Adipose tissue (tissue), 3 donors: ENCODE results near the gene HOXA2. TPM values are rescaled to one million over a fixed set of nuclear protein-coding genes. Genes with fewer than 3 reads are reported as not detected.

ENCODE experiments used
- H3K27ac ChIP-seq: one replicate; pipeline ENCODE4 v1.5.1; 2013; ENCODE audit warnings: low read depth, low read length
- WGBS, 3 donors: extraction: QIAGEN DNeasy Blood & Tissue Kit; methylation state at CpG; one replicate each; pipeline ENCODE4 v1.1.7; 2013; 5-methylcytosine and 5-hydroxymethylcytosine counted together
- polyA plus RNA-seq, 3 donors: library from polyadenylated mRNA; stranded (reverse); fragments of 200-250 nt; gene quantifications; one replicate each; pipeline ENCODE4 v1.2.3, GENCODE V29; 2013
- donor health status: healthy with polysubstance abuse.
- donor health status: Bipolar disorder and iron deficiency.
- donor health status: healthy.

HOXA2 gene
- polyA plus RNA-seq, 3 donors: 0.20 to 1.0 (median 0.92) TPM

DNA sequence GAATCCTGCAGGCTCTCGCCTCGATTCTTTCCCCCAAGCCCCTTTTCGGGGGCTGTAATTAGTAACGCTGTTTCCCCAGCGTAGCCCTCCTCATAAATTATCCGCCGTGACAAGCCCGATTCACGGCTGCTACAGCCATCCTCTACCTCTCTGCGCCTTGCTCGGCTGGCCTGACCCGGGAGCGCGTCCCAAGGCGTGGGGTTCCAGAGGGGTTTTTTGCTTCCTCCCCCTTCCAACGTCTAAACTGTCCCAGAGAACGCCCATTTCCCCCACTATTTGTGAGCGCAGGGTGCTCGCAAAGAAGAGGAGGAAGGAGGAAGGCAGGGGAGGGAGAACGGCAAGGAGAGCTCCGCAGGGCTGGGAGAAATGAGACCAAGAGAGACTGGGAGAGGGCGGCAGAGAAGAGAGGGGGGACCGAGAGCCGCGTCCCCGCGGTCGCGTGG lies 40.1 kb upstream of the HOXA2 start:
- peak overlapping the region; percentile 32 for H3K27ac ChIP-seq
- 16 to 43% (median 24%) methylated on average over 27 to 29 of the region's 29 CpGs for WGBS, 3 donors

DNA sequence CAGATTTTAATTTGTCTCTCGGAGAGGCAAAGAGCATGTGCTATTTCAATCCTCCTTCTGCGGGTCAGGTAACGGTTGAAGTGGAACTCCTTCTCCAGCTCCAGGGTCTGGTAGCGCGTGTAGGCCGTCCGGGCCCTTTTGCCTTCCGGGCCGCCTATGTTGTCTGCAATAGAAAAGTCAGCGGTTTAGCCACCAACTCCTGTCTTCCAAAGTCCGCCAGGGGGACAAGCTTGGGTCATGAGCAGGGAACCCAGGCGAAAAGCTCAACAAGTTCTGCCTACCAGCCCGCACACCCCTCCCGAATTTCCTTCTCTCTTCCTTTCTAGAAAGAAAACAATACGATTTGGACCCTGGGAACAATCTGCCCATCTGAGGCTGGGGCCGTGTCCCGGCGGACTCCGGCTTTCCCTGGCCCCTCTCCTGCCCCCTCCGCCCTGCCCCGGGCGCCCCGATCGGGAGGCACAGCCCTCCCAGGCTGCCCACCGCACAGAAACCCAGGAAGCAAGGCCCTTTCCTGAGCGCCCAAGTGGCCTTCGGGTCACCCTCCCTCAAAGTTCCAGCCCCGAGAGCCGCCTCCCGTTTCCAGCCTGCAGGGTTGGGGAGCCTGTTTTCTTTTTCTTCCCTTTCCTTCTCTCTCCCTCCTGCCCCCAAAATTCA lies 39.6 kb upstream of the HOXA2 start:
- WGBS, 3 donors: 15 to 48% (median 38%) methylated on average over 30 of the region's 30 CpGs
- peak overlapping the region; percentile 32 for H3K27ac ChIP-seq

DNA sequence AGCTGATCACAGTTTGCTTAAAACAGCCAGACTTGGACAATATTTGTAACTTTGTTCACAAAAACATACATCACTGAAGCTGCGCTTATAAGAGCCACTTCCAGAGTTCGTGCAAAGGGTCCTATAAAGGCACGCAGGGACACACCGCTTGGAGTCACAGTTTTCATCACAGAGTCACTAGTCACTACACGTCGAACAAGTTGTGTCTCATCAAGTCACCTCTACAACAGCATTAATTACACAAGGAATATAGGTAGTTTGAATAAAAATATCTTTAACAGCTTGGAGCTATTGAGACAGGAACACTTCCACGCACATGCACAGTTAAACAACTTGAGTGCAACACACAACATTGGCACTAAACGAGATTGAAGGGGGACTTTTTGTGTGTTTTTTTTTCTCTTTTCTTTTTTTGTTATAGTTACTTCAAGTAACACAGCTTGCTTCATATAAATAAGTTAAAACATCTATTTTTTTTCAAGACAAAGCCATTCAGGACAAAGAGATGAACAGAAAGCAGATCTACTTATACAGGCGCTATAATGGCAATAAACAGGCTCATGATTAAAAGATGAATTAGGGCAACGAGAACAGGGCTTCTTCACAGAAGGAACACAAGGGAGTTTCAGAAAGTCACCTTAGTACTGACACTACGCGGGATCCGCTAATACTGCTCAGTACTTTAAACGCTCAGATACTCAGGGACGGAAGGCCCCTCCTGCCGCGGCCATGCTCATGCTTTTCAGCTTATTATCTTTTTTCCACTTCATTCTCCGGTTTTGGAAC lies 38.8 kb upstream of the HOXA2 start:
- WGBS, 3 donors: 35 to 66% (median 65%) methylated on average over 18 of the region's 18 CpGs
- H3K27ac ChIP-seq: no peak overlapping the region

DNA sequence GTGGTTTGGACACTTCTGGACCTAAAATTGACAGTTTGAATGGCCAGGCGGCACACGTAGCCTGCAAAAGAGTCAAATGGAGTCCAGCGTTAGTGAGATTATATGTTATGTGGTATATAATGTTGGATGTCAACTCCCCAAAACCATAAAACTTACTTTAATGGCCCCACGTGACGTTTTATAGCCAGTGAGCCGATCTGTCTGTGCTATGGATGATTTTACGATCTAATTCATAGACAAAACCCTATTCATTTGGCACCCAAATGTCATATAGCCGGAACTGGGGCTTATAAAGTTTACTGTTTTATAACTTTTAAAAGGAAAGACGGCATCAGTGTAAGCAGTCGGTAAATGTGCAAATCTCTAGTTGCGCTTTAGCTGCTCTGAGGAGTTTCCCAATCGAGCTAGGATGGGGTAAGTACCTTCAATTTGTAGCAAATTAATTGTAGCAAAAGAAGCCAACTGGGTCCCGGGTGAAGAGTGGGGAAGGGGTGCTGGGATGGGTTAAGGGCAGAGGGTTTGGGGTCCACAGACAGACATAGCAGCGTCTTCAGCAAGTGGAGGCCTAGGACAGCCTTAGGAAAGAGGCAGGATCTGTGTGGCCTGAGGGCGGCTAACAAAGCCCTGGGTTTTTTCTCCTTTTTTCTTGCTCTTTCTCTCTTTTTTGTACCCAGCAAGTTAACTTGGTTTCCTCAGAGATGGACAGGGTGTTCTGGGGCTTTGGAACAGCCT lies 37.8 kb upstream of the HOXA2 start:
- H3K27ac ChIP-seq: no peak overlapping the region
- 32 to 67% (median 66%) methylated on average over 15 of the region's 15 CpGs for WGBS, 3 donors

DNA sequence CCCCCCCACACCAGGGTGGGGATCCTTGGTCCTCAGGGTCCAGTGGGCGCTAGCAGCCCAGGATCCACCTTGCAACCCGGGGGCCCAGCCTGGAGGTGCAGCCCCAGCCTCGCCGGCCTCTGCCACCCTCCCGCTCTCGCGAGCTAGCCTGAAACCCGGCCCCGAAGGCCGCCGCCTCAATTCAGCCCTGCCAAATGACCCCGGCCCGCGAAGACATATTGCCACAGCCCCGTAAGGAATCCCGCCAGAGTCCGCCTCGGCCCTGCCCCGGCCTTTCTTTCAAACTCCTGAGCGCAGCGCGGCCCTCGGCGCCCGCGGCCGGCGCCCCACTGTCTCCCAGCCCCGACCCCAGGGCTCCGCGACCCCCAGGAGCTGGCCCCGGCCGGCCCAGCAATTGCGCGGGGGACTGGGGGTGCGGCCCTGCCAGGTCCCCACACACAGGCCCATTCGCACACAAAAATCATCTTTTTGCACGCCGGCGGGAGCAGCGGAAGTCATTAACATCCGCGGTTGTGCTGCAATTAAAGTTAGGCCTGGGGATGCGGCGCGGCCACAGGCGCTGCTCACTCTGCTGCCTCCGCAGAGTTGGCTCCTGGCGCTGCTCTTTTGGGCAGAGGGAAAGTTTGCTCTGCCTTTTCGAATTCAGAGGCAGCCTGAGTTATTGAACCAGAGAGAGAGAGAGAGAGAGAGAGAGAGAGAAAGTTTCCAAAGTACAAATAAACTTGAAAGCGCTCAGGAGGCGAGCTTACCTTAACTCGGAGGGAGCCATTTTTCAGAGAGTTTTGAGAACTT lies 37.0 kb upstream of the HOXA2 start:
- 25 to 68% (median 66%) methylated on average over 51 to 53 of the region's 53 CpGs for WGBS, 3 donors
- no peak overlapping the region for H3K27ac ChIP-seq

DNA sequence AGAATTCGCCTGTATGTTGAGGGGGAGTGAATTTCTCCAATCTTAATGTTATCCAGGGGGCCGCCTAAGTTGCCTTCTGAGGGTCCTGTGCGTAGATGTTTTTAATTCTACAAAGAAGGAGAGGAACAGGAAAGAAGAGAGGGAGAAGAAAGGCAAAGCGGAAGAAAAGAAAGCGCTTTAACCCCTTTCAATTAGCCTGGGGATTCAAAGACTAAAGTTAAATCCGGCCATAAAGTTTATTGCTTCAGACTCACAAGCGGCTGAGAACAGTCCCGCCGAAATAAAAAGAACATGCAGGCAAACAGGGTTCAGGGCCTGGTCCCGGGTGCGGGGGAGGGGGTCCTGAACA lies 36.5 kb upstream of the HOXA2 start:
- no peak overlapping the region for H3K27ac ChIP-seq
- 37 to 66% (median 65%) methylated on average over 11 of the region's 11 CpGs for WGBS, 3 donors

DNA sequence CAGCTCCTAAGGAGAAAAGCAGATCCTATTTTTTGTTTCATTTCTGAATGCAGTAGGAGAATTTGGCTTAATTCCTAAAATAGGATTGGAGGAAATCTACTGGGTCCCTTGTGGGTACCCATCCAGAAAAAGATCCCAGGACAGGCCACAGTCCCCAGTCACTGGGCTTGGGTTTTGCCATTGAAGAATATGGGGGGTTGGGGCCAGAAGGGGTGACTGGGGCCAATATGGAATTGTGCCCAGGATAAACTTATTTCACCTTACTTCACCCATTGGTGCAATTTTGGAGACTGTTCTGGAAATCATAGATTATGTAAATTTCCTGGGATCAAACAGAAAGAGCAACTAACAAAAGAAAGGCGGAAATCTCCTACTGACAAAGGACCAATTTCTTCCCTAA lies 36.0 kb upstream of the HOXA2 start:
- H3K27ac ChIP-seq: no peak overlapping the region
- 39 to 65% (median 56%) methylated on average over 1 of the region's 1 CpG for WGBS, 3 donors

DNA sequence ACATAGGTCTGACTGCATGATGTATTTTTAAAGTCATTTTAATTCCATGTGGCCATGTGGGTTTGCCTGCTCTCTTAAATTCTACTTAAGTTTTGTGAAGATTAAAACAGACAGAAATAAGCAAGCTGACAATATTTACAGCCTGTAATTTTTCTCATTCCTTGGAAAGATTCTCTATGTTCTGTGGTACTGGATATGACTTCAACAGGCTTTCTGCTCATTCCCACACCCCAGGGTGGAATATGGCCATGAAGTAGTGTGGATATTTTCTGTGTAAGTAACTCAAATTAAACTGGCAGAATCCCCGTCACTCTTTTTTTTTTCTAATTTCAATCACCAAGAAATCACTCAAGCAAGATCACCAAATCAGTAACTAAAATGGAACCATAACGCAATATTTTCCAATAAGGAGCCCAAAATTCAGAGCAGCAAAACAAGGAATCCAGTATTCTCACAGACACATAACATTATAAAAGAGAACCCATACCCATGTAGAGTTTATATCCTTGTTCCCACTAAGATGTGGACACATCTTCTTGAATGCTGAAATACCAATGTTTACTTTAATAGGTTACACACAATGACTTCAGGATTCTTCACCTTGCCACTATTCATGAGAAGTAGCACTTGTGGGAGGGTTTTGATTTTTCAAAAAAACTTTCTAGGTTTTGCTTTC lies 35.3 kb upstream of the HOXA2 start:
- WGBS, 3 donors: 43 to 76% (median 59%) methylated on average over 2 of the region's 2 CpGs
- H3K27ac ChIP-seq: no peak overlapping the region

DNA sequence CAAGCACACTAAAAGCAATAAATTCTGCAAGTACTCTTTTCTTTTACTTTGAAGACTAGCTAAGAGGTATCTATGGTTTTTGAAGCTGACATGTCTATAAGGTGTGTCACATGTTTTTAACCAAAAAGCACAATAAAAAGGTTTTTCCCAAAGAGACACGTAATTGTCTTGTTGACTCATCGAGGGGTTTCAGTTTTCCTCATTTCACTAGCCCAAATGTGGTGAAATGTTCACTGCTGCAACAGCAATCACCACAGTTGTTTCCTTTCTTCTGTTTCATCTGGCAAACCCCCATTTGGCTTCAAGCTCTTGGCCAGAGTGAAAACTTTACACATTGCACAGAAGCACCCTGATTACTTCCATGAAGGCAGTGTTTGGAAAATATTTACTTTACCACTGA lies 31.9 kb upstream of the HOXA2 start:
- WGBS, 3 donors: 7 to 13% (median 10%) methylated on average over 2 of the region's 2 CpGs
- no peak overlapping the region for H3K27ac ChIP-seq

DNA sequence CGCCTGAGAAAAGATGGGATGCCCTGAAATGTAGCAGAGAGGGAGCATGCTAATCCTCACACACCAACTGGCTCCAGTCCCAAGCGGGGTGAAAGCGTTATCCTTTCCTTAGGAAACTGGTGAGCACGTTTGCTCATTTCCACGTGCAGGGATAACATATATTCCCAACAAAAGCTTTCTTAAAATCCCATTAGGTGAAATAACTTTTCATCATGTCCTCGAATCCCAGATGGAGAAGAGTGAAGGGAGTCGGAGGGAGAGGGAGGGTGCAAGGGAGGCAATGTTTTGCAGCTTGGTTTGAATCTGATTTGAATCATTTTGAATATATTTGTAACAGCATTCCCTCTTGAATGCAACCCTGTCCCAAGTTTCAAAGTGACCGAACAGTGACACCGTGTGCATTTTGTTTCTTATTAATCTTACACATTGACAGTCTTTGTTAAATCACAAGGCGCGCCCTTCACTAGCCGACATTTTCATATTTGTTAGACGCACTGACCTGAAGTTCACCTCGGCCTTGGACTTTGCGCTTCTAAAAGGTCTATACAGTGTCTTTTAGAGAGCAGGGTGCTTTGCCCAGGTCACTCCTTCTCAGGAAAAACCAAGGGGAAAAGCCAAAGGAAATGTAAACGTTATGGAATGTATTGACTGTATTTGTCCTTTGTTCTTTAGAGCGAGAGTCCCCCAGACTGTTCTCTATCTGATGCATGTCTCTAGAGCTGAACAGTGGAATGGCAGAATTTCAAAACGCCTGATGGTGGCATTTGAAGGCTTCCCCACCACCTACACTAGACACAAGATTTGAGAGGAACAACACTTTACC lies 31.1 kb upstream of the HOXA2 start:
- WGBS, 3 donors: 21 to 68% (median 64%) methylated on average over 18 of the region's 18 CpGs
- H3K27ac ChIP-seq: no peak overlapping the region

DNA sequence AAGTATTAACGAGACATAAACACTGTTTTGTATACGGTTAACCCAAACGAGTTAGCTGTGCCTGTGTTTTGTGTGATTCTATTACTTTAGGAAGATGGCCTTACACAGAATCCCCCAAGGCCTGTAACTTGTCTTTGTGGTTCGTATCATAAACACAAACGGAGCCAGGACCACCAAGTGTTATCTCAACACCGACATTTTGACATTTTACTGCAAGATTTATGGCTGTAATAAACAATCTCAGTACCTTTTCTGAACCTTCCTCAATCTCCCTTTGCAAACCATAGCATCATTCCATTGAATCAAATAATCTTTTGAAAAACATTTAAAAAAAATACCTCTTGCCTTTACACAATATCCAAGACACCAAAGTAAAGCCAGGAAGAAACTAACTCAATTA lies 30.5 kb upstream of the HOXA2 start:
- no peak overlapping the region for H3K27ac ChIP-seq
- 37 to 68% (median 61%) methylated on average over 6 of the region's 6 CpGs for WGBS, 3 donors

DNA sequence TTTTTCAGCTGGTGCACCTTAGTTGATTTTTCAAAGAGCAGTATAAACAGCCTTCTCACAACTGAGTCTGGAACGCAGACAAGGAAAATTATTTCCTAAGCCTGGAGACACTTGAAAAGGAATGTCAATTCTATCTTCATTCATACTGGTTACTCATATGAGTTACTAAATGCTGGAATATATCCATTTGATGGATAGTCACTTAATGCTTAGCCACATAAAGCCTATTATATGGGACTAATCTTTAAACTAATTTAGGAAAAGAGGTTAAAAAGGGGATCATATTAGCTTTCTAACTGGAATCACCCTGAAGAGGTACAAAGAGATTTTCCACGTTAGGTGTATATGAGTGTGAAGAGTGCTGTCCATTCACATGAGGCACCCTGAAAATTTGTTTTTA lies 29.7 kb upstream of the HOXA2 start:
- 43 to 82% (median 75%) methylated on average over 2 of the region's 2 CpGs for WGBS, 3 donors
- no peak overlapping the region for H3K27ac ChIP-seq

DNA sequence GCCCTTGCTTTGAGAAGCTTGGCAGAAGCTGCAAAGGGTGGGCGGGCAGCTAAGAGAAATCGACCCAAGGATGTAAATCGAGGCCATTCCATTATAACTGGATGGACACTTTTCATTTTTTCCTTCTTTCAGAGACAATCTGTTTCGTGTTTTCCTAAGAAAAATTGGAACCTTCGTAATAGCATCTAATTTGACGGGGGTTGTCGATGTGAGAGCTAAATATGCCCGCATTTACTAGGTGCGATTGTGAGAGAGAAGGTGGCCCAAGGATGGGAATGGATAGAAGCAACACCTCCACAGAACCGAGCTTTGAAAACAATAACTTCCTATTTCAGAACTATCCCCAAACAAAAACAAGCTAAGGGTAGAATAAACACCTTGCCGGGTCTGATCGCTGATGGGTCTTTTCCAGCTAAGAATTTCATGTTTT lies 28.9 kb upstream of the HOXA2 start:
- no peak overlapping the region for H3K27ac ChIP-seq
- WGBS, 3 donors: 18 to 58% (median 51%) methylated on average over 12 of the region's 12 CpGs

DNA sequence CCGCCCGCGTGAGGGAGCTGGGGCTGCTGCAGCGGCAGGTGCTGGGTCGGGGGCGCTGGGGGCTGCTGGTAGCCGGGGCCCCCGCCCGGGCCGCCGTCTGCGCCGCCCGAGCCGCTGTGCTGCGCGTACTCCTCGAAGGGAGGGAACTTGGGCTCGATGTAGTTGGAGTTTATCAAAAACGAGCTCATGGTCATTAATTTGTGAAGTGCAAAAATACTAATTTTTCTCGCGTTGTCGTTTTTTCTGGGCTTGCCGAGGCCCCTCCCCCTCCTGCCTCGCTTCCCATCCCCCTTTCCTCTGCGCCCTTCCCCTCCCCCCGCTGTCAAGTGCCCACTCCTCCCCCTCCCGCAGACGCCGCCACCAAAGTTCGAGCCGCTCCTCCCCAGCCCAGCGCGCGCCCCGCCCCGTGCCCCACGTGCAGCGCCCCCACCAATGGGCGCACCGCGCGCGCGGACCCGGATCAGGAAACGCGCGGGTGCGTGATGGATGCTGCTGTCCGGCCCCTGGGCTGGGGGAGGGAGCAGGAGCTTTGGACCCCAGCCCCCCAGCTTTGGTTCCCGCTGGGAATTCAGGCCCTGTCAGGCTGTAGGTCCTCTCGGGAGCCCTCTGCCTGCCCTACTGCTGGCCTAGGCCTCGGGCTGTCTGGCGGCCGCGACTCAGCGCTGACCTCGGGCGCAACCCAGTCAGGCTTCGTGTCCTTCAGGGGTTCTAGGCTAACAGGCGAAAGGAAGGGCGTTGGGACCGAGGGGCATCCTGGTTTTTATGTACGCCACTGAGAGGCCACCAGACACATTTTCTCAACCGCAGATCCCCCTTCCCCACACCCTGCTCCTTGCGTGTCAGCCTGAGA lies 28.3 kb upstream of the HOXA2 start, which contains the start of gene HOXA4:
Gene HOXA4 (minus strand): TSS at position 218 of the 850 bp plus-strand sequence. CDS start 24 bp downstream, at position 194.
- H3K27ac ChIP-seq: peak within 1 kb of the TSS; percentile 5
- 10 to 16% (median 14%) methylated on average over 56 to 67 of the region's 67 CpGs for WGBS, 3 donors

DNA sequence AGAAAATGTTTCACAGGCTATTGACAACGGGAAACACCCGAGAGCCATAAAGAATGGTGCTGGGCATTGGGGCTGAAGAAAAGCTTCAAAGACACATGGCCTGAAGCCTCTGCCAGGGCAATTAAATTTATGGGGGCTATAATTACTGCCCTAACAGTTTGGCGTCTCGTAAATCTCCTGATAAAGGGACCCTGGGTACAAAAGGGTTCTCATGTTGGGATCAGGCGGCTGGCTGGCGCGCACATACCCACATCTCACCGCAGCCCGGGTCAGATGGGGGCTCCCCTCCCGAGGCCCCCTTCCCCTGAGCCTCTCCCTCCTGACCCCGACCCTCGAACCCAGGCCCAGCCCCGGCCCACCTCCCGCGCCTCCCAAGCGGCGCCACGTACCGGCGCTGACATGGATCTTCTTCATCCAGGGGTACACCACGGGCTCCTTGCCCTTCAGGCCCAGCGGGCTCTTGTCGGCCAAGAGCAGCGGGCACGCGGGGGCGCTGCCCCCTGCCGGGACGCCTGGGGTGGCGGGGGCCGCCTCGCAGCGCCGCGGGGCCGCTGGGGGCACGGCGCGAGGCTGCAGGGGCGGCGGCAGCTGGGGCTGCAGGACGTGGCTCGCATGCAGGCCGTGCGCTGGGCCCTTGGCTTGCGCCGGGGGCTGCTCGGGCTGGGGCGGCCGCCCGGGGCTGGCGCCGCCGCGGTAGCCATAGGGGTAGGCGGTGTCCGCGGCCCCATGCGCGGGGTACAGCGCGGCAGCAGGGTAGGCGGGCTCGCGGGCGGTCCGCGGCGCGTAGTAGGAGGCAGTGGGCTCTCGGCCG lies 27.5 kb upstream of the HOXA2 start:
- peak overlapping the region; percentile 5 for H3K27ac ChIP-seq
- WGBS, 3 donors: 13 to 35% (median 21%) methylated on average over 61 to 72 of the region's 72 CpGs
